ENCODE measurements around the gene IGLL1.
"Not testable (repeated sequence)": the region's sequence is repeated elsewhere in the genome, so short reads cannot be mapped to it uniquely, and the experiment has no call there.

The IGLL1 gene

DNA sequence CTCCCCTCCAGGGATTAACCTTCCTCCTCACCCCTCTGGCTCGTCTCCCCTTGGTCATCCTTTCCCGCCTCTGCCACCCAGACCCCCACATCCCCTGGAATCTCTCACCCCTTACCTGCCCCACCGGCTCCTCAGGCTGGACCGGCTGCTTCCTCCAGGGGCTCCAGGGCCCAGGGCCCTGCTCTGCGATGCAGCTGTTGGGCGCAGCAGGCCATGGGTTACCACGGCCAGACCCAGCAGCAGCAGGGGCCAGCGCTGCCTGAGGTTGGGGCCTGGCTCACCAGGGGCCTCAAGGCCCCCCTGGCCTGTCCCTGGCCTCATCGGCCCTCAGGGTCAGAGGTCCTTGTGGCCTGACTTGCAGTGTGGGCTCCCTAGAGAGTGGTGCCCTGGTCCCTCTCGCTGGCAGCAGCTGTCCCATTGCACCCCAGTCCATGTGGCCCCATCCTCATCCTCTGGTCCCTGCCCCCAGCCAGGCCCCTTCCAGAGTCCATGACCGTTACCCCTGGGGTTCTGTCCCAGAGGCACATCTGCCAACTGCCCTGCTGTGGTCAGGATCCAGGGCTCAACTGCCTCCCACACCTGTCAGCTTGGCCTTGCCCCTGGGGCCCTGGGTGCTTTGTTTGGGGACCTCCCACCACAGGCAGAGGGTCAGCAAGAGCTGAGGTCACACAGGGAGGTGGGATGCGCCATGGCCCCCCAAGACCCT lies at the start of gene IGLL1:
Gene IGLL1, minus strand, starts transcription at position 421 of the 706 bp plus-strand sequence. Its CDS starts 100 bp downstream, at position 321.
- no peak for DNase-seq (ENCODE audit: low read depth in 2 of 2)

DNA sequence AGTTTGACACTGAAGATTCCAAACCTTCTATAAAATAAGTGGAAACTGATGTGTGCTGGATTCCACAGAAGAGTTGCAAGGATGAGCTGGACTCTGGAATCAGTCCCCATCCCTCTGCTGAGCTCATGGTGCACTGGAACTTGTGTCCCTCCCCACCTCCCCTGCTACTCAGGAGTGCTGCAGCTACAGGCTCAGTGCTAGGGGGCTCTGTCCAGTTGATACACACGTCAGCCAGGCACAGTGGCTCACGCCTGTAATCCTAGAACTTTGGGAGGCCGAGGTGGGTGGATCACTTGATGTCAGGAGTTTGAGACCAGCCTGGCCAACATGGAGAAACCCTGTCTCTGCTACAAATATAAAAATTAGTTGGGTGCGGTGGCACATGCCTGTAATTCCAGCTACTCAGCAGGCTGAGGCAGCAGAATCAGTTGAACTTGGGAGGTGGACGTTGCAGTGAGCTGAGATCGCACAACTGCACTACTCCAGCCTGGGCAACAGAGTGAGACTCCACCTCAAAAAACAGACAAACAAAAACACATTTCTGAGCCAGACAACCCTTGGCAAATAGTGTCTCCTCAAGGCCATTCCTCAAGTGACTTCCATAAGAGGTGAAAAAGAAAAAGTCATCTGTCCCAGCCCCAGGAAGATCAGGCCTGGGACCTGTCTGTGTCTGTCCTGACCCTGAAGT lies 48.1 kb upstream of the IGLL1 start:
- not testable (repeated sequence) for DNase-seq (ENCODE audit: low read depth in 2 of 2)

DNA sequence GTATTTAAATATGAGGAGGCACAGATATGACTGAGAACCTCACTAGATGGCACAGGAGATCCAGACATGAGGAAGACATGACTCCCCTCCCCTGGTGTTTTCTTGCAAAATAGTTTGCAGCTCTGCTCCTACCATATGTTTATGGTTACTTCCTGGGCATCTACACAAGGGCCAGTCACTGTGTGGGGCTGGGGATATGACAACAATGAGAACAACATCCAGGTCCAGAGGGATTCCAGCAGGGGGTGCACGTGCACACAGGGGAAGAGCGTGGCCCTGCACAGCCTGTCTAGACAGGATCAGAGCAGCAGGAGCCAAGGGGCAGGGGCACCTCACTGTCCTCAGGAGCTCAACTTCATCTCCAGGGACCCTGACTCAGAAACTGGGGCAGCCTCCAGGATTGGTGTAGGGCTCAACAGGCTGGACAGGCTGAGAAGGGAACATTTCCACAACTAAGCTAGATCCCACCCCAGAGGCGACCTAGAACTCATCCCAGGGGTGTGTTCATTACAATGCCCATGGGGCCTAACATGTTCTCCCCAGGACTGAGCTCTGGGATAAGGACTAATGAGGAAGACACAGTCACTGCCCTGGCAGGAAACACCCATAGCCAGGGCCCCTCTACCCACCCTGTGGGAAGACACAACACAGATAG lies 47.4 kb upstream of the IGLL1 start:
- DNase-seq (ENCODE audit: low read depth in 2 of 2): peak; percentile 2 to 6

DNA sequence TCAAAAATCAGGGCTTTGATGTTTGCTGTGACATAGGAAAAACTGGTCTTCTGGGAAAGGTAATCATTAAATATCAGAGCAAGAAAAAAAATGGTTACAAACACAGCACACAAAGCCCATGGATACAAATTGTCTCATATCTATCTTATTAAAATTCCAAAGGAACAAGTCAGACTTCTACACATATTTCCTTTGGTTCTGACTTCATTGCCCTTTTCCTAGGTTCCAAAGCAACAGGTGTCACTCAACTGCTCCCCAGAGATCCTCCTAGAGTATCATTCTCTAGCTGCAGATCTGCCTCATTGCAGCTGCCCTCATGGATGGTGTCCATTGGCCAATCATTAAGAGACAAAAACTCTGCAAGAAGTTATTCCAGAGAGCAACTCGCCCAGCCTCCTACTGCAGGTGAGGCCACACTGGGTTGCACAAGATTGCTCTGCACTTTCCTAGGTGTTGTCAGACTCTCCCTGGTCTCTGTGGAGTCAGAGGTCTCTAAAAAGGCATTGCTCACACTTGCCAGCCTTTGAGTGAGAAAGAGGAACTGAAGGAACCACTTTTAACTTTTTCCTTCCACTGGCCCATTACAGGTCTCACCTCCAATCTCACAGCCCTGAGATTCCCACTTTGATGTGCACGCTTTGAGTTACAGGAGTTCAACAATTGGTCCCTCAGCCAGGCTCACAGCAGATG lies 46.3 kb upstream of the IGLL1 start:
- no peak for DNase-seq (ENCODE audit: low read depth in 2 of 2)

DNA sequence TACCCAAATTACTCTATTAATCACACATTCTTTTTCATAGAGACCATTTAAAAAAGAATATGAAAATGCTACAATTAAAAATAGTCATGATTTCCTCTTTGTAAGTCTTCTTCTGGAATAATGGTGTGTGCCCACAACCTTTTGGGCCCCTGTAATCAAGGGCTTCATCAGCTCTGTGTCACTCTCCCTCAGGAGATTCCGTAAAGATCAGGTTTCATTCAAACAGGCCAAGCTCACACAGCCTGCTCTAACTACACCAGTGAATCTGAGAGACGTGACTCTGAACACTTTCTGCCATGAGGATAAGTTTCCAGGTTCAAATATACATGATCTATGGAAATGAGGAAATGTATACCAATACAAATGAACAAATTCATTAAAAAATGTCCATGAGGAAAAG lies 42.5 kb upstream of the IGLL1 start:
- no peak for DNase-seq (ENCODE audit: low read depth in 2 of 2)

DNA sequence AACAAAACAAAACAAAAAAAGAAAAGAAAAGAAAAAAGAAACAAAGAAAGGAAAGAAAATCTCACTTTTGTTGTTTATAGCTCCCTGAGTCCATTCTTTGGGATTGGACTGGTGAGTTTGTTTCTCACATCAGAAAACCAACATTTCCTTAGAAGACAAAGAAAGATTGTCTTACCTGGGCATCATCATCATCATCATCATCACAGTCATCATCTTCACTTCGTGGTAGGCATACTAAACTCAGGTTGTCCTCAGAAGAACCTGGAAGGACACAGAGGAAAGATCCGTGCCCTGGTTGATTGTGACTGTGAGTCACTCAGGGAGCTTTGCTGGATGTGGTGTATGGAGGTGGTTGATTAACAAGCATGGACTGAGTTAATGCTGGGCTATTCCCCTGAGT lies 41.8 kb upstream of the IGLL1 start:
- DNase-seq (ENCODE audit: low read depth in 2 of 2): not testable (repeated sequence)

DNA sequence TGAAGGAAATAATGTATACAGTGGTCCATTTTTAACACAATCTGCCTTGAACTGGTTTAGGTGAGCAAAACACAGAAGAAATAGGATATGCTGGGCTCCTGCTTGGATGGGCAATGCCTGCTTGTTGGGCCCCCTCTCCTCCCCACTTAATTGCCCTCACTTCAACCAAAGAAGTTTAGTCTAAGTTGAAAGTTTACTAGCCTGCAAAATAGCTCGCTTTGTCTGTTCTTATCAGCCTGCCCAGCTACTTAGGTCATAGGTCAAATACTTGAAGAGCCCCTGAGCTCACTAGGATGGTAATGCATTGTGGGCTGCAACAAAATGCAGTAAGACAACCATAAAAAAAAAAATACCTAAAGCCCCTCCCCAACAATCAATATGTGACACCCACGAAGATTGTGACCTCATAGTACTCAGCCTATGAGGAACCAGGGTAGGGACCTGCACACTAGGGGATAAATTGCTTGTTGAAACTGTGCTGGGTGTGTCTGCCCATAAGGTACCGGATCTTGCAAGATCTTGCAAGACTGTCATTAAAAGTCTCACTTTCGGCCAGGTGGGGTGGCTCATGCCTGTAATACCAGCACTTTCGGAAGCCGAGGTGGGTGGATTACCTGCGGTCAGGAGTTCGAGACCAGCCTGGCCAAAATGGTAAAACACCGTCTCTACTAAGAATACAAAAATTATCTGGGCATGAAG lies 41.1 kb upstream of the IGLL1 start:
- no peak for DNase-seq (ENCODE audit: low read depth in 2 of 2)

DNA sequence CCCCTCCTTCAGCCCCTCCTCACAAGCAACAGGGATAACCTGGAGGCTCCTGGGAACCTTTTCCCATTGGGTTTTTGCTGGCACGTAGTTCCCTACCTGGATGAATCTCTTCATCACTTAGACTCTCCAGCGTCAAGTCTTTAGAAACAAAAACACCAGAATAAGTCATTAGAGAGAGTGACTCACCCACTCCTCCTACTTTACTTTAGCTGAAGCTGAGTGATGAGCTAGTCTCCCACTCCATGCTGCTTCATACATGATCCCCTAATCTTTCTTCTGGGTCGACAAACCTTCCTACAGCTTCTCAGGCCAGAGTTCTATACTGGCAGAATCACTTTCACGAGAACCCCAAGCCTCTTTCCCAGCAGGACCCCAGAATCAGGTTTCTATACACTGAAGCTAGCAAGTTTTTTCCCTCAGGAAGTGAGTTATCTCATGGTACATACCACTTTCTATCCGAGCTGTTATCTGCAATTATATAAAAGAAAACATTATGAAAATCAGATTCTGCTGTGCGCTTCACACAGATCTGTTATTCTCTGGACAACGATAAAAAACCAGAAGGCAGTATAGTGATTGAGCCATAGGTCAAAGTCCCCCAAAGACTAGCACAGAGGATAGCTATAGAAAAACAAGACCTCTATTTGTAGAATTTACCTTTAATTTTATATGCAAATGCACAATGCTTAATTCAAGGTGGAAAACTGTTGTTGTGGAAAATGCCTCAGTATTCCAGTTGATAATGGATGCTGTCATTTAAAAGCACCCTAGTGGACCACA lies 33.3 kb upstream of the IGLL1 start:
- DNase-seq (ENCODE audit: low read depth in 2 of 2): no peak

DNA sequence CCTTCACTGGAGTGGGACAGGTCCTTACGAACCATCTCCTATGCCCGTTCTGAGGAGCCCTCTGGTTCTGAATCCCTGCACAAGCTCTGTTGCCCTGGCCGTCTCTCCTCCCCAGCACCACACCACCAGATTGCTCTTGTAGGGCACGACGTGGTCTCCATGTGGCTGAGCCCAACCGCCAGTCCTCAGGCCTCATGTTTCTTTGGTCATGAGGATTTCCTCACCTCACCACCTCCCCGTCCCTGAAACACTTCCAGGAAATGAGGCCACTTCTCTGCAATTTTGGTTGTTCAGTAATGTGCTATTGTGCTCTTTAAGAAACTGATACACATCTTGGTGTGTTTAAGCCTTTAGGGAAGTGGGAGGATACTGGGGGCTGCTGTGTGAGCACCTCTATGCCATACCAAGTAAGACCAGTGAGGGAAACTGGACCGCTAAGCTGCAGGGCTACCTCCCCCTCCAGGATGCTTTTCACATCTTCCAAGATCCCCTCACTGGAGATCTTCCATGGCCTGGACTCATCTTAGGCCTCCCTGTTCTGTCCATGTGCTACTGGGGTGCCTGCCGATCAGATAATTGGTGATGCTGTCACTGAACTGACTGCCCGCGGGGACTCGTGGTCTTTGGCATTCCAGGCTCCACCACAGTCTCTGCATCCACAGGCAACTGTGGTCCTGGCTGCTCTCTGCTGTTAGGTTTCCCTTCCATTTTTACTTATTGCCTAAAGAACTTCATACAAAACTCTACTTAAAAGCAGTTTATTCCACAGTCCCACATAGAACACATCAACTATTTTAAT lies 30.1 kb upstream of the IGLL1 start:
- DNase-seq (ENCODE audit: low read depth in 2 of 2): no peak

DNA sequence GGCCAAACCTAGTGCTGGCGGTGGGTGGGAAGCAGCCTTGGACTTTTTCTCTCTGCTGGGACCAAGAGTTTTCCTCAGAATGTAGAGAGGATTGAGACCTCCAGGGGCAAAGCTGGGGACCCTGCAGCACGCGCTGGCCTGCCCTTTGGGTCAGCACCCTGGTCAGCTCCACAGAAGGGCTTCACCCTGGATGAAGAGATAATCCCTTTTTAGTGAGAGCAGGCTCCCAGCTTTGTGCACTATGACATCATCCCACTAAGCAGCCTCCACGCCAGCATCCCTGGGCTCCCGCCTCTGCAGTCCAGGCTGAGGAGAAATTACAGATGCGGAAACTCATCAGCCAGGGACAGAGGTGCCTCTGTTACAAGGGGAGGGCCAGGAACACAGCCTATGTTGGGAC lies 28.5 kb upstream of the IGLL1 start:
- DNase-seq (ENCODE audit: low read depth in 2 of 2): no peak

DNA sequence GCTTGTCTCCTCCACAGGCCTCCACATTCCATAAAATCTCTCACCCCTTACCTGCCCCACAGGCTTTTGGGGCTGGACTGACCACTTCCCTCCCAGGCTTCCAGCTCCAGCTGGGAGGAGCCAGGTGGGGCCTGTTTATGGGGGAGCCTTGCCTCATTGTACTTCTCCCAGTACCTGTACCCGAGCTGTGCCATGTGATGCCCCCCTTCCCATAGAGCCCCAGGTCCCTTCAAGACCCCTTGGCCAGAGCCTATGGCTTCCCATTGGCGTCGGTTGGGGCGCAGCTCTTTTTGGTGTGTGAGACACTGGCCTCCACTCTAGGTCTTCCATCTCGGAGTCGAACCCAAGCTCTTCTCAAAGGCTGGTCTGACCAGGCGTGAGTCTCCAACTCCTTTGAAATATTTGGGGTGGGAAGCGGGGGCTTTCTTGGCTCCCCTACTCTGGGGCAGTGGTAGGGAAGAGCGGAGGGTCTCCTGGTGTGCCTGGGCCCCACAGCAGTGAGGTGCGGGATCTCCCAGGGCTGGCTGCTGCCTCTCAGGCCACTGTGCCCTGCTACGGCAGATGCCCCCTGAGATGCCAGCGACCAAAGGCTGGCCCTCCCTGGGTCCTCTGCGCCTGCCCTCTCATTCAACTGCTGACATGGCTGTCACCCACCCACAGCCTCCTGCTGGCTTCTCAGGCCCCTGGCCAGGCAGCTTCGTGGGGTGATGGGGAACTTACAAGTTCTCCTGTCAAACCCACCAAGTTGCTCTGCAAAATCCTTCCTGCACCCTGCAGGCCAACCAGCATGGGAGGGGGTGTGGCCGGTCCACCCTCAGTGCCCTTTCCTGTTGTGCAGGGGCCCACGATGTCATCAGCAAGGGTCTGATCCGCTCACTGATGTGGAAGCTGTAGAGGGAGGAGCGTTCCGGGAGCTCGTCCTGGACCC lies 26.4 kb upstream of the IGLL1 start:
- DNase-seq (ENCODE audit: low read depth in 2 of 2): no peak

DNA sequence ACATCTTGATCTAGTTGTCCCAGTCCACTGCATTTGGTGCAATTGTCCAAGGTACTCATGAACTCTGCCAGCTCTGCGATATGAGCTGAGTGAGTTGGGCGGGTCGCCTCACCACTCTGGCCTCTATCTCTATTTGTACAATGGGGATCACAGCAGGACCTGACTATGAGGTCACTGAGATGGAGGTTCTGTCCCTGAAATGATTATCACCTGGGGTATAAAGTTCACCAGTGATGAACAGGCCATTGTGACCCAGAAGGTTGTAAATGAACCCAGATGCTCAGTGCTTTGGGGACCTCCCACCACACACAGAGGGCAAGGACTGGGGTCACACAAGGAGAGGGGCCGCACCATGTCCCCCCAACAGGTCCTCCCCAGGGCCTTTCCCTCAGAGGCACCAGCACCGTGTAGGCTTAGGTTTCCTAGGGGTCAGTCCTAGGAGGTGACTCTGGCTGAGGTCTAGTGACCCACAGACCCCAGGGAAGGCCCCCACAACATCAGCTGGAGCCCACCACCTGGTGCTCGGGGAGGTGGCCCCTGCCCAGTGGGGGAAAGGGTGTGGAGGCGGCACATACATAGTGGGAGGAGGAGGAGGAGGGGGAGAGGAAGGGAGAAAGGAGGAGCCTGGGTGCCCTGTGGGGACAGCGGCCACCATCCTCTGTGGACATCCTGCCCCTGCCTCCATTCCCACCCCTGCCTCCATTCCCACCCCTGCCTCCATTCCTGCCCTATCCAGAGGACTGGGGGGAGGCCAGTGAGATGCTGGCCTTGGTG lies 25.0 kb upstream of the IGLL1 start:
- no peak for DNase-seq (ENCODE audit: low read depth in 2 of 2)

DNA sequence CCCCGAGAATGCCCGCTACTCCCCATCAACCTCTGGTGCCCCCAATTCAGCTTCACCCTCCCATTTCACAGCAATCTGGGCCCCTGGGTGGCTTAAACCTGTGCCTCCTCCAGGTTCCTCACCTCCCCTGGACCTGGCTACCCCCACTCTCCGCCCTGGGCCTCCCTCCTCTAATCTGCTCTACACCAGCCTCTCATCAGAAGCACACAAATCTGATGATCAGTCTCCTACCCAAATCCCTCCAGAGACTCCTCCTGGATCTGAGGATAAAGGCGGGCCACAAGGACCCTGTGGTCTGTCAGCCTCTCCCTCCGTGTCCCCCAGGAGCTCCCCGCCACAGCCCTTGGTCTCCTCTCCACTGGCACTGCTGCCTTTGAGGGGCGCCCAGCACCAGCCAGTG lies 23.2 kb upstream of the IGLL1 start:
- no peak for DNase-seq (ENCODE audit: low read depth in 2 of 2)

DNA sequence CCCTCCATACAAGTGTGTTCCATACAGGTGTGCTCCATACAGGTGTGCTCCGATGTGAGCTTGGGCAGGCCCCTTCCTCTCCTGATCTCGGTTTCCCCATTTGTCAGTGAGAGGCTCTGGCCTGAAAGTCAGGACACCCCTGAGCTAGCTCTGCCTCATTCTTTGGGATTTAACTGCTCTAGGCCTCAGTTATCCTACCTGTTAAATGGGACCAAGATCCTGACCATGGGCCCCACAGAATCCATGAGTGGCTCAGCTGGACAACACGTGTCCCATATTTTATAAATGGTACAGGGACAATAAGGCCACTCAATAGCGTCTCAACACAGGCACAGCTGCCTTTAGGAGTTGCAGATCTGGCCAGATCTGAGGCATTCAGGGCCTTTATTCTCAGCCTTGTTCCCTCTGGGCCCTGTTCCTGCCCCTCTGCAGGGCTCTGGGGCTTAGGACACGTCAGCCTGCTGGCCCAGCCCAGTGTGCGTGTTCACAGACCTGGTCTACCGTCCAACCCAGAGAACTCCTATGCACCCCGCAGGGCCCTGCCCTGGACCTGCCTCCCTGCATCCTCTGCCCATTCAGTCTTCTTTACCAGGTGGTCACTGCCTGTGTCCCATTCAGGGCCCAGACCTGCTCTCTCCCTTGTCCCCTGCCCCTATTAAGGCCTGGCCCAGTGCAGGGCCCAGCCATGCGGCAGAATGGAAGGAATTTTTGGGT lies 18.9 kb upstream of the IGLL1 start:
- no peak for DNase-seq (ENCODE audit: low read depth in 2 of 2)

DNA sequence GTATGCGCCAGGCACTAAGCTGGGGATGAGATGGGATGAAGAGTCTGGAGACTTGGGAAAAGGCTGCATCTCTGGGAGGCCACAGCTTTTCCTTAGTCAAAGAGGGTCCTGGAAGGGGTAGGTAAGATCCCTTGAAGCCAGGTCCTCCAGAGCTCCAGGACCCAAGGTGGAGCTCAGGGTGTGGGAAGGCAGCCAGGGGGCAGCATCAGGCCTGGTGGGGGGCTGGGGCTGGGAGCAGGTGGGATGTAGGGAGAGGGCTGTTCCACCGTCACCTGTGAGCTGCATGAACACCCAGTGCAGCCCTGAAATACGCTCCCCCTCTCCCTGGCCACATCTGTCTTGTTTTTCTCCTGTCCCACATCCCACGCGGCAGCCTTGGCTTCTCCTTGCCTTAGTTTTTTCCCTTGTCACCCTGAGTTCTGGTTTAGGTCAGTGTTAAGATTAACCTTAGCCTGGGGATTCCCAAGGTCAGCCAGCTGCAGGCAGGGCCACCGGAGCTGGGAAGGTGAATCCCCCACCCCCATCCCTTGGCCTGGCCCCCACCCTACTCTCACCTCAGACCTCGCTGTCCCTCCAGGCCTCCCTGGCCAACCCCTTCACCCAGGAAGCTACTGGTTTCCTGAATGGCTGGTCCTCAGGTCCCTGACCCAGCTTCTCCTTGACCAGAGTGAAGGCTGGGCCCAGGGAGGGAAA lies 17.6 kb upstream of the IGLL1 start:
- not testable (repeated sequence) for DNase-seq (ENCODE audit: low read depth in 2 of 2)

DNA sequence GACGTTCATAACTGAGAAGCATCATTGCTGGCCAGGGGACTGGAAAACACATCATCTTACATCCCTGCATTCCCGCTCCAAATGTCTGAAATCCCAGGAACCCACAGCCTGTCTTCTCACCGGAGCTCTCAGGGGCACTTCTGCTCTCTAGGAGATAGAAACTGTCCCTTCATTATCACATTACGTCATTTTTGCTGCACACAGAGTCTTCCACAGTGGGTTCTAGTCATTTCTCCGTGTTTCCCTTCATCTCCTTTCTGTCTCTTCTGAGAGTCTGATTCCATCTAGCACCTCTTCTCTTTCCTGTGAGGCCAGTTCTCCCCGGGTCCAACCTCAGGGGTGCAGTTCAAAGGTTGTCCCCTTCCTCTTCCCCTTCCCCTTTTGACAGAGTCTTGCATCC lies 15.8 kb upstream of the IGLL1 start:
- DNase-seq (ENCODE audit: low read depth in 2 of 2): not testable (repeated sequence)

DNA sequence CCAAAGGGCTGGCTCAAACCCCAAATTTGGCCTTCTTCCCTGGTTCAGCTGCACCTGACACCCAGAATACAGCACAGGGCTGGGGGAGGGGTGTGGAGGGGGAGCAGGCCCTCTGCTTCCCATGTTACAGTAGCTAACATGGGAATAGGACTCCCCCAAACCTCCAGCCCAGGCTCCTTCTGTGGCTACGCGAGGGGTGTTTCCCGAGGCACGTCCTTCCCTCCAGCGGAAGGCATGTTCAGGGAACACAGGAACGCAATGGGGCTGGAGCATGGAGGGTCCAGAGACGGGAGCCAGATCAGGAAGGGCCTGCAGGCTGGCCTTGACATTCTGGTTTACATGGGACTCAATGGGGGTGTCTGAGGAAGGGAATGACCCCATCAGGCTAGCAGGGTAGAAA lies 11.8 kb upstream of the IGLL1 start:
- DNase-seq (ENCODE audit: low read depth in 2 of 2): no peak

All from stimulated activated CD8-positive, alpha-beta memory T cell treated with anti-CD3 and anti-CD28 coated beads, Interleukin-15, amount 100 ng/mL, for 4 hours (primary cell).